Liver (tissue), 9 donors: ENCODE data around the gene ABHD17A. TPM values are rescaled to one million over a fixed set of nuclear protein-coding genes. Genes with fewer than 3 reads are reported as not detected.

Experiments
- DNase-seq: peaks from one replicate; pipeline ENCODE4 v3.0.0-alpha.2; 2017; ENCODE audit warnings: low spot score
- H3K27ac ChIP-seq, 2 donors: one replicate each; pipeline ENCODE4 v1.7.0; 2013; ENCODE audit warnings: inconsistent platforms in 2 of 2, low read length in 2 of 2, control low read depth in 1 of 2, low read depth in 1 of 2, mild to moderate bottlenecking in 1 of 2
- H3K27me3 ChIP-seq, 4 donors: one replicate each; pipeline versions ENCODE4 v1.6.1 to v1.7.0; 2013; ENCODE audit warnings: low read length in 3 of 4, inconsistent platforms in 1 of 4, mild to moderate bottlenecking in 1 of 4, moderate library complexity in 1 of 4; ENCODE audit not compliant: control insufficient read depth in 4 of 4, insufficient read depth in 4 of 4
- H3K36me3 ChIP-seq, 4 donors: one replicate each; pipeline versions ENCODE4 v1.6.1 to v1.7.0; 2013; ENCODE audit warnings: low read length in 3 of 4, mild to moderate bottlenecking in 3 of 4, low read depth in 1 of 4, moderate library complexity in 1 of 4; ENCODE audit not compliant: control insufficient read depth in 4 of 4, insufficient read depth in 3 of 4
- H3K4me1 ChIP-seq, 4 donors: one replicate each; pipeline versions ENCODE4 v1.6.1 to v1.7.0; 2013; ENCODE audit warnings: low read length in 3 of 4, mild to moderate bottlenecking in 3 of 4, moderate library complexity in 1 of 4; ENCODE audit not compliant: control insufficient read depth in 4 of 4, insufficient read depth in 4 of 4
- H3K4me3 ChIP-seq, 3 donors: one replicate each; pipeline versions ENCODE4 v1.6.1 to v1.7.0; 2013; ENCODE audit warnings: low read length in 3 of 3, control low read depth in 1 of 3, low read depth in 1 of 3, mild to moderate bottlenecking in 1 of 3
- H3K9ac ChIP-seq, 2 donors: one replicate each; pipeline ENCODE4 v1.7.0; 2013; ENCODE audit warnings: low read length in 2 of 2, mild to moderate bottlenecking in 2 of 2, moderate library complexity in 2 of 2, control low read depth in 1 of 2, low read depth in 1 of 2
- H3K9me3 ChIP-seq, 4 donors: one replicate each; pipeline versions ENCODE4 v1.6.1 to v1.7.0; 2013; ENCODE audit warnings: low read length in 3 of 4; ENCODE audit not compliant: control insufficient read depth in 4 of 4
- FOXA1 ChIP-seq: IDR thresholded peaks from 2 replicates; pipeline ENCODE4 v1.6.1; 2016; ENCODE audit warnings: antibody characterized with exemption
- FOXA2 ChIP-seq: IDR thresholded peaks from 2 replicates; pipeline ENCODE4 v1.6.1; 2016; ENCODE audit warnings: antibody characterized with exemption
- GABPA ChIP-seq, 2 donors: IDR thresholded peaks in 1 of 2; conservative IDR thresholded peaks in 1 of 2; 2 replicates each; pipeline ENCODE4 v1.6.1; 2016; ENCODE audit warnings: antibody characterized with exemption in 2 of 2, mild to moderate bottlenecking in 1 of 2, moderate library complexity in 1 of 2
- HNF4A ChIP-seq, 2 donors: conservative IDR thresholded peaks; 2 replicates each; pipeline ENCODE4 v1.6.1; 2016; ENCODE audit warnings: antibody characterized with exemption in 2 of 2, mild to moderate bottlenecking in 2 of 2
- HNF4G ChIP-seq: IDR thresholded peaks from 2 replicates; pipeline ENCODE4 v1.6.1; 2016; ENCODE audit warnings: antibody characterized with exemption
- JUND ChIP-seq, 2 donors: IDR thresholded peaks; 2 replicates each; pipeline ENCODE4 v1.6.1; 2016; ENCODE audit warnings: antibody characterized with exemption in 2 of 2
- NR2F2 ChIP-seq: IDR thresholded peaks from 2 replicates; pipeline ENCODE4 v1.6.1; 2016; ENCODE audit warnings: antibody characterized with exemption
- RAD21 ChIP-seq, 2 donors: IDR thresholded peaks; 2 replicates each; pipeline ENCODE4 v1.6.1; 2016; ENCODE audit warnings: antibody characterized with exemption in 2 of 2, mild to moderate bottlenecking in 2 of 2
- TAF1 ChIP-seq: conservative IDR thresholded peaks from 2 replicates; pipeline ENCODE4 v1.6.1; 2016; ENCODE audit warnings: antibody characterized with exemption, mild to moderate bottlenecking
- YY1 ChIP-seq: IDR thresholded peaks from 2 replicates; pipeline ENCODE4 v1.6.1; 2016; ENCODE audit warnings: antibody characterized with exemption, mild to moderate bottlenecking
- WGBS: extraction: QIAGEN DNeasy Blood & Tissue Kit; methylation state at CpG from one replicate; pipeline ENCODE4 v1.1.7; 2013; 5-methylcytosine and 5-hydroxymethylcytosine counted together
- polyA plus RNA-seq, 2 donors: library from polyadenylated mRNA; stranded (reverse) in 1 of 2; unstranded in 1 of 2; fragments of 200-250 nt in 1 of 2; fragments of >200 nt in 1 of 2; fragmentation: Nextera tagmentation in 1 of 2; extraction: Ambion mirVana in 1 of 2; gene quantifications; one replicate each; pipeline versions ENCODE4 v1.2.1 to v1.2.3, GENCODE V29; 2013 to 2015
- total RNA-seq, 2 donors: library from RNA; depleted of rRNA; stranded (reverse); fragments of >200 nt; gene quantifications; one replicate each; pipeline ENCODE4 v1.2.3, GENCODE V29; 2014
- TF ChIP-seq, protein P1 (sequence below): IDR thresholded peaks from 2 replicates; pipeline ENCODE4 v1.6.1; 2016; ENCODE audit warnings: antibody characterized with exemption
- TF ChIP-seq, protein P2 (sequence below): IDR thresholded peaks from 2 replicates; pipeline ENCODE4 v1.6.1; 2016; ENCODE audit warnings: antibody characterized with exemption
- TF ChIP-seq, protein P3 (sequence below): IDR thresholded peaks from 2 replicates; pipeline ENCODE4 v1.6.1; 2016; ENCODE audit warnings: antibody characterized with exemption
- TF ChIP-seq, protein P4 (sequence below): fragments of 150-350 bp; IDR thresholded peaks from 2 replicates; pipeline ENCODE4 v1.5.1; 2017; ENCODE audit warnings: improper control_type of control experiment, low read depth, low read length; ENCODE audit not compliant: missing input control
- donor health status: healthy.
- donor health status: healthy.
- donor health status: healthy.
- donor health status: healthy.
- donor health status: healthy.

The ABHD17A gene
- total and polyA plus RNA-seq, 4 donors: 8.1 to 30.2 (median 27.0) TPM

DNA sequence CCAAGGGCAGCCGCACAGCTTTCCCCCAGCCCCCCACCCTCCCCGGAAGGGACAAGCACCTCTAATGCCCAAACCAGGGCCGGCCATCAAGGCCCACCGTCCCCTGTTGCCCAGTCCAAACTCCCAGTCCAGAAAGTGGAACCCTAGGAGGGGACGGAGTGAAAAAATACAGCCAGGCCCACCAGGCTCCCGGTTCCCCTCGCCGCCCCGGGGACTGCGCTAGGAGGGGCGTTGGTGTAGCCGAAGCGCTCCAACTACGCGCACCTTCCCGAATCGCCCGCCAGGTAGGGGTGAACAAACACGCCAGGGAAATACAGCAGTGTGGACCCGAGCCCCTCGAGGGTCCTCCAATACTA, 23.2 kb downstream of the ABHD17A start:
- Histone ChIP-seq H3K9ac (no peak overlapping the region), H3K36me3 (no peaks in the 10 kb centered on the region), H3K4me3 (peak overlapping the region; percentile 80 to 94 (median 82)), H3K27me3 (no peaks in the 10 kb centered on the region), H3K4me1 (peaks cover 31 to 68% (median 50%) of the 10 kb centered on the region in 4 donors), H3K27ac (peak overlapping the region; percentile 8 to 79), H3K9me3 (no peaks in the 10 kb centered on the region)
- no peak for DNase-seq
- TF ChIP-seq FOXA2 (no peak), FOXA1 (no peak), JUND (IDR thresholded peaks at IDR 0.05) (no peak)
- TF ChIP-seq, protein P1, sequence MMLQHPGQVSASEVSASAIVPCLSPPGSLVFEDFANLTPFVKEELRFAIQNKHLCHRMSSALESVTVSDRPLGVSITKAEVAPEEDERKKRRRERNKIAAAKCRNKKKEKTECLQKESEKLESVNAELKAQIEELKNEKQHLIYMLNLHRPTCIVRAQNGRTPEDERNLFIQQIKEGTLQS: no peak
- TF ChIP-seq, protein P2, sequence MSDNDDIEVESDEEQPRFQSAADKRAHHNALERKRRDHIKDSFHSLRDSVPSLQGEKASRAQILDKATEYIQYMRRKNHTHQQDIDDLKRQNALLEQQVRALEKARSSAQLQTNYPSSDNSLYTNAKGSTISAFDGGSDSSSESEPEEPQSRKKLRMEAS: no peak
- TF ChIP-seq, protein P3, sequence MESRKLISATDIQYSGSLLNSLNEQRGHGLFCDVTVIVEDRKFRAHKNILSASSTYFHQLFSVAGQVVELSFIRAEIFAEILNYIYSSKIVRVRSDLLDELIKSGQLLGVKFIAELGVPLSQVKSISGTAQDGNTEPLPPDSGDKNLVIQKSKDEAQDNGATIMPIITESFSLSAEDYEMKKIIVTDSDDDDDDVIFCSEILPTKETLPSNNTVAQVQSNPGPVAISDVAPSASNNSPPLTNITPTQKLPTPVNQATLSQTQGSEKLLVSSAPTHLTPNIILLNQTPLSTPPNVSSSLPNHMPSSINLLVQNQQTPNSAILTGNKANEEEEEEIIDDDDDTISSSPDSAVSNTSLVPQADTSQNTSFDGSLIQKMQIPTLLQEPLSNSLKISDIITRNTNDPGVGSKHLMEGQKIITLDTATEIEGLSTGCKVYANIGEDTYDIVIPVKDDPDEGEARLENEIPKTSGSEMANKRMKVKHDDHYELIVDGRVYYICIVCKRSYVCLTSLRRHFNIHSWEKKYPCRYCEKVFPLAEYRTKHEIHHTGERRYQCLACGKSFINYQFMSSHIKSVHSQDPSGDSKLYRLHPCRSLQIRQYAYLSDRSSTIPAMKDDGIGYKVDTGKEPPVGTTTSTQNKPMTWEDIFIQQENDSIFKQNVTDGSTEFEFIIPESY: no peak
- TF ChIP-seq, protein P4, sequence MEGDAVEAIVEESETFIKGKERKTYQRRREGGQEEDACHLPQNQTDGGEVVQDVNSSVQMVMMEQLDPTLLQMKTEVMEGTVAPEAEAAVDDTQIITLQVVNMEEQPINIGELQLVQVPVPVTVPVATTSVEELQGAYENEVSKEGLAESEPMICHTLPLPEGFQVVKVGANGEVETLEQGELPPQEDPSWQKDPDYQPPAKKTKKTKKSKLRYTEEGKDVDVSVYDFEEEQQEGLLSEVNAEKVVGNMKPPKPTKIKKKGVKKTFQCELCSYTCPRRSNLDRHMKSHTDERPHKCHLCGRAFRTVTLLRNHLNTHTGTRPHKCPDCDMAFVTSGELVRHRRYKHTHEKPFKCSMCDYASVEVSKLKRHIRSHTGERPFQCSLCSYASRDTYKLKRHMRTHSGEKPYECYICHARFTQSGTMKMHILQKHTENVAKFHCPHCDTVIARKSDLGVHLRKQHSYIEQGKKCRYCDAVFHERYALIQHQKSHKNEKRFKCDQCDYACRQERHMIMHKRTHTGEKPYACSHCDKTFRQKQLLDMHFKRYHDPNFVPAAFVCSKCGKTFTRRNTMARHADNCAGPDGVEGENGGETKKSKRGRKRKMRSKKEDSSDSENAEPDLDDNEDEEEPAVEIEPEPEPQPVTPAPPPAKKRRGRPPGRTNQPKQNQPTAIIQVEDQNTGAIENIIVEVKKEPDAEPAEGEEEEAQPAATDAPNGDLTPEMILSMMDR: no peak
- WGBS: 8% methylated on average over 21 of the region's 21 CpGs

DNA sequence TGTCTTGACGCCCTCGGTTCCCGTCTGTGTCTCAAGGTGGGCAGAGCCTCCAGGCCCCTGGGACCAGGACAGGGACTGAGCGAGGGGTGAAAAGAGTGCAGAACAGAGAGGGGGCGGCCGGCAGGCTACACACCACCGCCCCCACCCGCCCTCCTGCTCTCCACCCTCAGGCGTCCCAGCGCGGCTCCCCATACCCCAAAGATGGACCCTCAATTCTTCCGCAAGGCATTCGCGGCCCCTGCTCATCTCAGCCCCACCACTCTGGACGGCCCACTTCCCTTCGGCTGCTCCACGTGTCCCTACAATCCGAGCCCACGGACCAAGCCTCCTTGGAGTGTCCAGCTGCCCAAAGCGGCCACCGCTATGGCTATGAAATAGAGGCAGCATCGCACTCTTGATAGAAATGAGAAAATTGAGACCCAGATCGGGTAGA, 23.7 kb downstream of the ABHD17A start:
- Histone ChIP-seq H3K27me3 (no peaks in the 10 kb centered on the region), H3K4me1 (peaks cover 33 to 67% (median 49%) of the 10 kb centered on the region in 4 donors), H3K9ac (peak overlapping the region in 1 of 2 donors; percentile 21), H3K27ac (peak overlapping the region; percentile 8 to 79), H3K4me3 (peak overlapping the region in 2 of 3 donors; percentile 80 to 94), H3K9me3 (no peaks in the 10 kb centered on the region), H3K36me3 (no peaks in the 10 kb centered on the region)
- TF ChIP-seq FOXA1 (no peak), FOXA2 (no peak), HNF4G (no peak), GABPA (IDR thresholded peaks at IDR 0.05 in 1 of 2, conservative IDR thresholded peaks at IDR 0.05 in 1 of 2) (no peak)
- TF ChIP-seq, protein P1: no peak
- no peak for DNase-seq
- WGBS: 57% methylated on average over 23 of the region's 23 CpGs

DNA sequence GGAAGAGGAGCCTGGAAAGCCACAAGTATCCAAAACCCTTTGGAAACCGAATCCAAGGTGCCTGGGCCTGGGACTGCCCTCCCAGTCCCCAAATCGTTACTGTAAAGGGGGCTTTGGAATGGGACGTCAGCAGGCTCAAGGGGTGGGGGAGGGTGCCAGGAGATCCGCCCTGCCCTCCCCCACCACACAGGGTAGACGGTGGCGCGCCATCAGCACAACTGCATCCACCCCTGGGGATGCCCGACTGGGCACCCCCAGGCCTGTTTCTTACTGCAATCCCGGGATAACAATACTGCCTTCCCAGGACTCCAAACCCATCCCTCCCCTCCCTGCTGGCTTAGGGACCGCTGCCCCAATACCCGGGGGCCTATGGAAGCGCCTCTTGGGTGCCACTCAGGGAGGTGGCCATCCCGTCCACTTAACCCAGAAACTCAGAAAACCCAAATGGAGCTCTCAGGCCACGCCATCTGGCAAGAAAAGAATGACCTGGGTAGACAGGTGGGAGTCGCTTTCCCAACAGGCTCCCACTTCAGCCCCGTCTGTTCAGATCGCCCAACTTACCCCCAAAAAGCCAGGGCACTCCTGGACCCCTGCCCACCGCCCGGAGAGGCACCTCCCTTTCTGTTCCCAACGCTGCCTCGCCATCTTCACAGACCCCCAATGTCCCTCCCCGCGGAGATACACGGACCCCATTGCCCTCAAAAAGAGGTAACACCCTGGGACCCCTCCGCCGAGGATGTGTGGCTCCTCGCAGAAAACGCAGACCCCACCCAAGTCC, 24.3 kb downstream of the ABHD17A start:
- H3K36me3 ChIP-seq: no peaks in the 10 kb centered on the region
- DNase-seq: no peak
- whole genome bisulfite sequencing: 74% methylated on average over 28 of the region's 28 CpGs
- H3K9ac ChIP-seq: peak overlapping the region in 1 of 2 donors; percentile 21
- peak overlapping the region; percentile 74 to 79 for H3K27ac ChIP-seq
- no peak for TF ChIP-seq GABPA (IDR thresholded peaks at IDR 0.05 in 1 of 2, conservative IDR thresholded peaks at IDR 0.05 in 1 of 2)
- TF ChIP-seq JUND (IDR thresholded peaks at IDR 0.05): no peak
- TF ChIP-seq HNF4A (conservative IDR thresholded peaks at IDR 0.05): no peak
- no peak for TF ChIP-seq NR2F2
- no peak for TF ChIP-seq FOXA1
- no peak for TF ChIP-seq RAD21 (IDR thresholded peaks at IDR 0.05)
- TF ChIP-seq TAF1: no peak
- no peak for TF ChIP-seq HNF4G
- no peak for TF ChIP-seq FOXA2
- TF ChIP-seq, protein P2: no peak
- no peak for TF ChIP-seq YY1
- TF ChIP-seq, protein P4: no peak
- peak overlapping the region in 1 of 3 donors; percentile 94 for H3K4me3 ChIP-seq
- no peaks in the 10 kb centered on the region for H3K9me3 ChIP-seq
- no peaks in the 10 kb centered on the region for H3K27me3 ChIP-seq
- peaks cover 34 to 73% (median 53%) of the 10 kb centered on the region in 4 donors for H3K4me1 ChIP-seq
